NCI-H2107 treated with DMSO at 0.1 percent for 48 hours (cell line): Measurements from ENCODE around the gene TMEM154.

Experiments
- DNase-seq: peaks from one replicate; lab custom pipeline; 2025; ENCODE audit not compliant: unreplicated experiment; lab: John Stamatoyannopoulos, UW

TMEM154 gene

DNA sequence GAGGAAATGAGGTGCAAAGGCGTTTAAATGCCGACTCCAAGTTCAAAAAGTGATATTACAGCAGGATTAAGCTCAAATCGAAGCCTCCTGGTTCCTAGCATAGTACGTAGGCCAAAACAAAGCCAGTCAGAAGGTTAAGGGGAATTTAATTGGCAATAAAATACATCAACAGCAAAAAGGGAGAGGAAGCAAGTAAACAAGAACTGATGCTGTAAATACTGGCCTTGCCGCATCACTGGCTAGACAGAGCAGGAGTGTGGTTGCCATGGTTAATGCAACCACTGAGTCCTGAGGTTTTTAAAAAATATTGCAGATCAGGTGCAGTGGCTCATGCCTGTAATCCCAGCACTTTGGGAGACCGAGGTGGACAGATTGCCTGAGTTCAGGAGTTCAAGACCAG is 80.7 kb downstream of the TMEM154 start:
- no peak for DNase-seq

DNA sequence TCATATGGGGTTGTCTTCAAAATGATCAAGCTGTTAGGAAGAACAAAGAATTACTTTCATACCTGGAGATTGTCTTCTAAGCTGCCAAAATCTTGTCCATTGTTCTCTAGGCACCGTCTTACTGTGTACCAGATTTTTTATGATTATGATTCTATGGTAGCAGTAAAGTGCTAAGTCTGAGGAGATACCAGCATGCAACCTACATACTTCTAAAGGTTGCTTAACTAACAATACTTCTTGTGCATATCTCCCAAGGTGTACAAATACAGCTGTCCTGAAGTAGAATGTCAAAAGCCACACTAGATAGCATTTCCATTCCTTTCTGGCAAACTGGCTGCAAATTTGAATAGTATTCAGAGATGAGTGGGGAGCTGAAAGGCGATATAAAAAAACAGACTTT is 81.3 kb downstream of the TMEM154 start:
- no peak for DNase-seq

DNA sequence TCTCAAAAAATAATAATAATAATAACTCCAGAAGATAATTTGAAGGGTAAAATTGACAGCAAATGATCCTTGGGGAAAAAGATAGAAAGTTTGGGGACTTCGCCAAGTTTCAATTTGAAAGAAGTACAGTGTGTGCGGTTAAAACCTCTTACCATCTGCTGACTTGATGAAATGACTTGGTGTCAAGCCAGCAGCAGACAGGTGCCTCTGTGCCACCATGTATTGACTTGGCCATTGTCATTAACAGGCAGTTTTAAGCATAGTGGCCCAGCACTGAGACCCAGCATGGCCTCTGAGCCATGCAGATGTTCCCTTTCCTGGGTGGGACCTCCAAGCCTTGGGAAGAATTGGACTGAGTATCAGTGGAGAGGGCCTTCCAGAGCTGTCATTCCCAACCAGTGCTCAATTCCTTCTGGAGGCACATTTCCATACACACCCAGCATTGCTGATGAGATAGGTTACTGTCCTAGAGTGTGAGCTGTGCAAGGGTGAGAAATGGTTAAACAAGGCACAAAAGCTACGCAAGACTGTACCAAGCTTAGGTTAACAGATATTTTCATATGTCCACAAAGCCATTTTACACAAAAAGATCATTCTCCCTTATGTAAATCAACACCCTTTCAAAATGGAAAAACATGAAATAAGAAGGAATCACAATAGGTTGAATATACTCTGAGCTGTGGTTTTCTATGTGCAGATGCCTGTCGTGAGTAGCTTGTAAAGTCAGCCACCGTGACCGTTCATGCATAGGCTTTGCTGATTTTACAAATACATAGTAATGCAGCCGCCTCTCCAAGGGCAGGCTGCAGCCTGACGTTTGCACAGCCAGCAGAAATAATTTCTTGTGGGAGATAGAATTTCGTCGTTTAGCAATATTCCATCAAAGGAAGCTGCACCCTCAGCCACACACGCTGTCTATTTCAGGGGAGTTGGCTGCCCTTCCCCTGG is 84.5 kb downstream of the TMEM154 start:
- peak; percentile 67 for DNase-seq

DNA sequence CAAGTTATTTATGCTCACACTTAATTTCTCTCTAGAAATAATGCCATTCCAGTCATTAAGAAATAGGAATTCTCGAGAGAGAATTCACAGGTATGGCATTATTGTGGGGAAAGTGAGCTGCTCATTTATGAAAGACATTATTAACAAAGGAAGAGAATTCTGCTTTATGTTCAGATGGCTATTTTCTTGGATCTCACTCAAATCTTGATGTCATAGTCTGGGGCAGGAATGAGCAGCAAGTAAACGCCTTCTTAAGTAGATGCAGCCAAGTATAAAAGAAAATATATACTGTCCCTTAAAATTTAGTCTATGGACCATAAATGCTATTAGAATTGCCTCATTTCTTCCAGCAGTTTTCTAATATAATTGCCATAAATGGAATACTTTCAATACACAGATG is 85.7 kb downstream of the TMEM154 start:
- DNase-seq = no peak

DNA sequence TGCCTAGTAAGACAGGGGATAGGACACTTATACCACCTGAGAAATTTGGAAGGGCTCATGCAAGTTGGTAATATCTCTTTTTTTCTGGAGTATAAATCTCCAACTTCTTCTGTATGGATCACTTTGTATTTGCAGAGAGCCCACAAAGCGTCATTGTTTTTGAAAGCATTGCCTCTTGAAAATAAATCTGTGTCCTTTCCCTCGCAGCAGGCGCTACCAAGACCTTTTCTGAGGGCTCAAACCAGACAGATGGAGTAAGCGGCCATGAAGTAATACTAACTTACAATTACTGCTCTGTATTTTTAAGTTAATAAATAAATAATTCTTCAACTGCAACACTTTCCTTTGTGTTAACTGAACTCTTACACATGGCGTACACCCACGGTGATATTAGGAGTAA is 87.9 kb downstream of the TMEM154 start:
- DNase-seq = no peak

DNA sequence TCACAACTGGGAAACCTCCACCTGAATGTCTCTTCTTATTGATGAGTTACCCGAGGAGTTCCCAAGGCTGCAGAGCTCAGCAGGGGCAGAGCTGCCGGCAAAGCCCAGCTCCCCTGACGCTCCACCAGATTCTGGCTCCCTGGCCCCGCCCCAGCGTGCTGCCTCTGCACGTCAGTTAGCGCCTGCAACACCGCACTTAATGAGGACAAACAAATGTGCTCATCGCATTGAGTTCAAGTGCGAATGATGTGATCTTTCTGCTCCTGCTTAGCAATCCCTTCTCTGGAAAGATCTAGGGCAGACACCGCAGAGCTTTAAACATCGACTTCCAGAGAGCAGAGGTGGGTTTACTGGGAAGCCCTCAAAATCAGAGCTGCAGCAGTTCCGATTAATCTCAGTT is 88.4 kb downstream of the TMEM154 start:
- DNase-seq = peak; percentile 8

DNA sequence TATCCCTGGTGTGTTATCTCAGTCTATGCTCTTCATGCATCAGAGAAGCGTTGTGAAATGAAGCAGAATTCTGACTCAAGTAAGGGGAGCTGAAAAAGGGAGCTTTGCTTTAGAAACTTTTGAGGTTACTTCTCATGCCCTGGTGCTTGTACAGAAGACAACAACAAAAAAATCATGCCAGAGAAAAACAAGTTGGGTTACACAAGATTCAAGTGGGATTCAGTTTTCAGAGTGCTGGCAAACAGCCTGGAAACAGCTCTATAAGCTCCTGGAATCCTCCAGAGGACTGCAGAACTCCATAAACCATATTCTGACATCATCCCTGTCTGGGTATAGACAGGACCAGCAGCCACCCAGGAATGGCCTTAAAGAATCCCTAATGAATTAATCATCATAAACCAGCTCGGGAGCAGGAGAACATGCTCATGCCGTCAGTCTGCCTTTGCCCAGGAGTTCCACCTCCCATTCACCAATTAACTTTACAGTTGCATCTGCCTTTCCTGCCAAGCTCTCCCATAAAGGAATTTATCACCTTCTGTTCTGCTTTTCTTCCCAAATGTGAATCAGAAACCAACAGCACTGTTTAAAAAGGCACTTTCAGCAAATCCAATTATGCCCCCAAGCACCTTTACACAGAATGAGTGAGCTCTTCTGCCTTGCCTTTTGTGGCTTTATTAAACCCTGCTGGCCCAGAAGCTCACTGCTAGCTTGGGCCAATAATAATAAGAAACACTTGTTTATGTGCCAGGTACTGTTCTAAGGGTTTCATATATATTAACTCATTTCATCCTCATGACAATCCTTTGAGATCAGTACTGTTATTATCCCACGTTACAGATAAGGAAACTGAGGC is 89.4 kb downstream of the TMEM154 start:
- peak; percentile 84 for DNase-seq

DNA sequence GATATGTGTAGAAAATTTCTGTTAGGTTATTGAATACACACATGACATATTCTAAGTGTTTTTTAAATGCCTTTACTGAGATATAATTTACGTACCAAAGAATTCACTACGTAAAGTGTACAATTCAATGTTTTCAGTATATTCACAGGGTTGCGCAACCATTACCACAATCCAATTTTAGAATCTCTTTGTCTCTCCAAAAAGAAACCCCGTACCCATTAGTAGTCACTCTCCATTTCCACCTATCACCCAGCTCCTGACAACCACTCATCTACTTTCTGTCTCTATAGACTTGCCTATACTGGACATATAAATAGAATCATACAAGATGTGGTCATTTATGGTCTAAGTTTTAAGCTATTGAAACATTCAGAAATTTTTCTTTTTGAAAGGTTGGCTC is 90.9 kb downstream of the TMEM154 start:
- DNase-seq = no peak

DNA sequence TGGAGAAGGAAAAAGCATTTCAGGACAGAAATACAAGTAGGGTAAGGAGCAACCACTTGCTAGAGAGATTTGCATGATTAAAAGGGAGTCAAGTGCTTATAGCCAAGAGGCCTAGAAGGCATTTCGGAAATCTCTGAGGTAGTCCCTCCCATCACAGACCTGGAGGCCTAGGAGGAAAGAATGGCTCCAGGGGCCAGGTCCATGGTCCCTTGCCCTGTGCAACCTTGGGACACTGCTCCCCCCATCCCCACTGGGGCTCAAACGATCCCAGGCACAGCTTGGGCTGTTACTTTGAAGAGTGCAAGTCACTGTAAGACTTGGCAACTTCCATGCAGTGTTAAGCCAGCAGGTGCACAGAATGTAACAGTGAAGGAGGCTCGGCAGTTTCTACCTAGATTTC is 92.7 kb downstream of the TMEM154 start:
- no peak for DNase-seq

DNA sequence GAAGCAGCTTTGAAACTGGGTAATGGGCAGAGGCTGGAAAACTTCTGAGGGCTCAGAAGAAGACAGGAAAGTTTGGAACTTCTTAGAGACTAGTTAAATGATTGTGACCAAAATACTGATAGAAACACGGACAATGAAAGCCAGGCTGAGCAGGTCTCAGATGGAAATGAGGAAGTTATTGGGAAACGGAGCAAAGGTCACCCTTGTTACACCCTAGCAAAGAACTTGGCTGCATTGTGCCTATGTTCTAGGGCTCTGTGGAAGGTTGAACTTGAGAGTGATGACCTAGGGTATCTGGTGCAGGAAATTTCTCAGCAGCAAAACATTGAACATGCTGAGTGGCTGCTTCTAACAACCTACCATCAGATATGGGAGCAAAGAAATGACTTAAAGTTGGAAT is 93.1 kb downstream of the TMEM154 start:
- DNase-seq = no peak

DNA sequence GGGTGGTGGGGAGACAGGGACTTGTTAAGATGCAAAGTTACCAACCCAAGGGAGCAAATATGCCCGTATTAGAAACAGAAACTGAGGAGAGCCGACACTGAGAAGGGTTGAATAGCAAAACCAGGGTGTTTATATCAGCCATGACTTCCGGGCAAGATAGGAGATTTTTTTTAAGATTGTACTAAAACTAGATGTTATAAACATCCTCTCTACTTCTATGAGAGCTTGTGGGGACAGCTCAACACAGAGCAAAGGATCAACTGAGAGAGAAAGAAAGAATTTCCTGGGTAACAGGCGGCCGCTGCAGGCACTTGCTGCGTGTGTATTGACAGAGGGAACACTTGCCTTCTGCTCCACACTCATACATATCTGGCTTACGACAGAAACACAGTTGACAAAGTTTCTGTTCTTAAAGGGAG is 94.8 kb downstream of the TMEM154 start:
- no peak for DNase-seq

DNA sequence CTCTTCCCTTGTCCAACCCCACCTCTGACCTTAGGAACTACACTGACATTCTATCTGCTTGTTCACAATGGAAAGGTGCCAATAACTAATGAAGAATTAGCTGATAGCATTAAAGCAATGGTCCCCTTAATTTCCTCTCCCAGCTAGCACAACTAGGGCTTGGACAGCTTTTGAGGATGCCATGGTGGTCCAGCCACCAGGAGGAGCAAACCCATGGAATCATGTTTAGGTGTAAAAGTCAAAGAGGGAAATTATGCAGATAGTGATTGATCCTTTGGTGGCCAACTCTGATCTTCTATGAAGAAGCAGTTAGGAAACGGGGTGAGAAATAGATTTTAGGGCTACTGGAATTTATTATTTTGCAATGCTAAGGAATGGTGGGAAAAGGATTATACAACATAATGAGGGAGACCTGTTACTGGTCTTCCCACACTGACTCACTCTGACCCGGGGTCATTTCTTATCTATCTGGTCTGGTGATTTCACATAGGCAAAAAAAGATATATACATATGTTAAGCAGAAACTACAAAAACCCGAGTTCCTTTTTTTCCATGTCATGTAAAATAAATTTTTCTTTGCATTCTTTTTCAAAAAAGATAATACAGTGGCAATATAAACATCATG is 98.1 kb downstream of the TMEM154 start:
- no peak for DNase-seq

DNA sequence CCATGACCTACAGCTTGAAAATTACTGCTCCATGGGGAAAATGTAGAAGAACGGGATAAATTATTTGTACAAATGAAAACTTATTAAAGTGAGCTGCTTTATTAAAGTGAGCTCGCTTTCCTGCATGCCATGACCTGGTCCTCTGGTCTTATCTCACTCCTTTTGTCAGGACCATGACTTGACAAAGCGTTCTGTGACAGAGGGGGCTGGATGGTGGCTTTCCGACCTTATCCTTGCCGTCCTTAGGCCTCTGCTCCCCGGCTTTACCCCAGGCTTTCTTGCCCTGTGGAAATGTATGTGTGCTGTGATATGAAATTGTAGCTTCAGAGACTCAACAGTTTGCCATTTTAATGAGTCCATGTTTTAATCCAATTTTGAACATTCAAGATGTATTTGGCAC is 99.9 kb downstream of the TMEM154 start:
- DNase-seq = no peak

DNA sequence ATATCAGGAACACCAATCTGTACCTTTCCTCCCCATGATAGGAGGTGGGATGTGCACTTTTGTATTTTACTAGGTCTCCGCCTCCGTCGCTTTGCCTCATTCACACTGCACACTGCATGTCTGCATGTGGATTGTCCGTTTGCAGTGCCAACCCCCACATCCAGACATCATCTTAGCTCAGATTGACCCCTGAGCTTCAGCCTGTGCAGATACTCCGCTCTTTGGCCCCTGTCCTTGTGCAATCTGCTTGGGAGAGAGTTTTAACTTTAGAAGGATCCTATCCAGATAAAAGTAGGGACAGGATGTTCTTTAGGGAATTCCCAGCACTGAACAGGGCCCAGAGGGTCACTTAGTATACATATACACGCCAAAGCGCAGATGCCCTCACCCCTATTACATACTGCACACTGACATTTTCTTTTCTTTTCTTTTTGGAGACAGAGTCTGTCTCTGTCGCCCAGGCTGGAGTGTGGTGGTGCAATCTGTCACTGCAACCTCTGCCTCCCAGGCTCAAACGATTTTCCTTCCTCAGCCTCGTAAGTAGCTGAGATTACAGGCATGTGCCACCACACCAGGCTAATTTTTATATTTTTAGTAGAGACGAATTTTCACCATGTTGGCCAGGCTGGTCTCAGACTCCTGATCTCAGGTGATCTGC is 100.6 kb downstream of the TMEM154 start:
- no peak for DNase-seq

DNA sequence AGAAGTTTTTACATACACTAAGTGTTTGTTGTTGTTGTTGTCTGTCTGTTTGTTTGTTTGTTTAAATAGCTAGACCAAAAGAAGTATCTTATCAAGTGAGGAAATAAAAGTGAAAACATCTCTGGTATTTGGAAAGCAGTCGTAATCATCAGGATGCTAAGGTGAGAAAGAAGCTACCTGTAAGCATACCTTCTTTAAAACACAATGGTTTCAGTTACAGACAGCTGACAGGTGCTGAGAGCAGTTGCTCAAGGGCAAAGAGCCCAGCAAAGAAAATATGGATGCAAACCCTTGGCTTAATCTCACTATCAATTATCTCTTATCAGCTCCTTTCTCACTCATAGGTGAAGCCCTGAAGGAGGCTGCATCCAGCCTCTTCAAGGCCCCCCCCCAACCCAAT is 101.1 kb downstream of the TMEM154 start:
- DNase-seq = no peak

DNA sequence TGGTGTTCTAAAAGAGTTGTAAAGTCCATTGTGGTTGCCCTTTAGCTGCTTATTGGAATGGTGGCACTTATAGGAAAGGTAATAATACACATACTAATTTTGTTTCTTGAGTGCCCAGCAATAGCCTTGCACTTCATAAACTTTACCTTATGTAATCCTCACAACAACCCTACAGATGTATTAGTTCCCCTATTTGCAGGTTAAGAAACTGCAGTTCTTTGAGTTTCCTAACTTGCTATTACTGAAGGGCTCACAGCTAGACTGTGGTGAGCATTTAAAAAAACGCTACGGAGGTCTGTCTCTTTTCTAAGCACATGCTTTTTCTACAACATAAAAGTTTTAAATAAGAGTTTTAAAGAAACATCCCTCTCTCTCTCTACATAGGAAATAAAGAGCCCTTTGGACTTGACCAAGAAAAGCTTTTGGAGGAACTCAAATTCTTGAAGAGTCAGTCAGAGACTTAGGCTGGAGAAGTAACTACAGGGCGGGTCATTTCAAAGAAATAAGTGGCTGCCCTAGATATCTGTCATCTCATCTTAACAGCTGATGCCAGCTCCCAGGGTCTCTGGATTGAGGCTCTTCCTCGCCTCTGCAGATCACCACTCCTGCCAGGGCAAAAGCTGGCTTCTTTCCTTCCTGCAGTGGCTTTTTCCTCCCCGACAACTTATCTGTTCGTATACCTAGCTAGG is 101.9 kb downstream of the TMEM154 start:
- DNase-seq = no peak

DNA sequence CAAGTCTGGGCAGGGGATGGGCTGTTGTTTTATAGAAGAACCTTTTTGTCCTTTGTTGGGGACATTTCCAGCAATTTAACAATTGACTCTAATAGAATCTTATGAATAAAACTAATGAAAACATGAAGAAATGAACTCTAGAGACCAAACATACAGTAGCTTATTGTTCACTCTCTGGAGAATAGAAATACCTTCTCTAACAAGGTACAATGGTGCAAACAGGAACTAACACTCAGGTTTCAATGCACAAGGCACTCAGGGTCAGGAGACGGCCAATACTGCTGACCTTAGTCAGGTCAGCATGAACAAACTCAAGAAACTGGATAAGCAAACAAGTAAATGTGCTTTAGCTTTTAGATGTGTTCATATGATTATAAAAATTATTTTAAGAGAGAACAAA is 104.3 kb downstream of the TMEM154 start:
- DNase-seq = no peak

DNA sequence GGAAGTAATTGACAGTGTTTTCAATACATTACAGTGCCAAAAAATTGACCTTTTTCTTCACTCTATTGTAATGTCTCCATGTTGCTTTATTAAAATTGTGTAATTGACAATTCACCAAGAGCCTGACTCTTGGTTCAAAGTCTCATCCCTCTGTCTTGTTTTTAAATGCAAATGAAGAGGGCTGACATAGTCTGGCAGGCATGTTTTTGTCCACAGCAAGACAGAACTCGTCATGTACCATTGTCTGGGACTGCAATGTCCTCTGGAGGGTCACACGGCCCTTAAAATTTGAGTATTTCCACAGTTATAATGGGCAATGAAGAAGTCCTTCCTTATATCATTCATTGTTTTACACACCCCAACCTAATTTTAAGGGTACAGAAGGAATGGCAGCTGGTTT is 105.9 kb downstream of the TMEM154 start:
- DNase-seq = no peak

DNA sequence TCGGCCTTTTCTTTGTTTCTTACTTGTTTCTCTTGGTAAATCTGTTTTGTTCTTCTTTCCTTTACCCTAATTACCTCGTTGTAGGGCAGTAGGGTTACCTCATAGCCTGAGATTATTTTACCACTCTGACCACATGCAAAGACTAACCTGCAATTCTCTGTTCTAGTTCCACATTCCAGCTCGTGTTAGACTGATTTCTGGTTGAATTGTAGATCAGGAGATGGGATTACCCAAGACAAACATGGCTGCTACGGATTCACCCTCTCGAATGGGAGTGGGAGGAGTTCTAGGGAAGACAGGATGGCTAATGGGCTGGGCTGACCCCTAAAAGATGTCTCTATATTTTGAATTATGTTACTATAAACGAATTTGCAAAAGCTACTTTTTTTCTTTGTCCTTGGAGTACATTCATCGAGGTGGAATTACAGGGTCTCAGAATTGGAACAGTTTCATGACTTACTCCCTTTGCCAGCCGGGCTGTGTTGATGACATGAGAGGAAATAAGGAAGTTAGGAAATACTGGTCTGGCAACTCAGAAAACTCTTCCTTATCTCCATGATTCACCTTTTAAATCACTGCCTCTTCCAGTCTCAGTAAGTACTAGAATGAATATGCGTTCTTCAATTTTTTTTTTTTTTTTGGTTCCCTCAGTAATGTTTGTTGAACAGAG is 107.2 kb downstream of the TMEM154 start:
- DNase-seq = no peak

DNA sequence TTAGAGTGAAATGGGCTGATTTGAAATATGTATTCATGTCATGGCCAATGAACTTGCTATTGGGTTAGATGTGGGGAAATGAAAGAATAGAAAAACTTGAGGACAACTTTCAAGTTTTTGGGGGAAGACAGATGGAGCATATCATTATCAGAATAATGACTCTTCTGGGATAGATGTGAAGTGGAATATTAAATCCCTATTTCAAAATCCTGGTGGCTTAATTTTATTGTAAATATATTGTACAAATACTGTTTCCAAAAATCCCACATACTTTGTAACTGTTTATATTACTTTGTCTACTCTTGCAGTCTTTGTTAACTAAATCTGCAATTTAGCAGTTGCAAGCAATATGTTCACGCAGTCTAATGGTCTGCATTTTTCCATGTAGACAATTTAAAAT is 108.0 kb downstream of the TMEM154 start:
- DNase-seq = no peak
